Lower leg skin (tissue), 4 donors: ENCODE measurements around the gene AMN. TPM values are rescaled to one million over a fixed set of nuclear protein-coding genes. Genes with fewer than 3 reads are reported as not detected.

Experiments used
- DNase-seq, 2 donors: peaks; one replicate each; pipeline ENCODE4 v3.0.0-alpha.2; 2019; ENCODE audit warnings: low spot score in 2 of 2
- H3K4me3 ChIP-seq: fragments of 200-600 bp; sonication (generic); 2 replicates; pipeline ENCODE4 v1.5.1; 2017; ENCODE audit warnings: mild to moderate bottlenecking, low read depth; ENCODE audit not compliant: poor library complexity, severe bottlenecking
- POLR2A ChIP-seq, 2 donors: fragments of 450-650 bp; IDR thresholded peaks; one replicate each; pipeline ENCODE4 v1.6.1; 2016 to 2017; ENCODE audit warnings: antibody characterized with exemption in 2 of 2, mild to moderate bottlenecking in 1 of 2, moderate library complexity in 1 of 2
- WGBS, 2 donors: methylation state at CpG; one replicate each; pipeline ENCODE4 v1.1.5; 2018; 5-methylcytosine and 5-hydroxymethylcytosine counted together
- intact Hi-C: fragments of 100-400 bp; cut with DNase I; formaldehyde crosslinking; loops from one replicate; pipeline ENCODE4 v1.15.0; 2023; ENCODE audit warnings: low total_unique reads
- total RNA-seq, 4 donors: library from RNA; depleted of rRNA; stranded (reverse); fragments of >200 nt; gene quantifications; one replicate each; pipeline ENCODE4 v1.1.0, GENCODE V29; 2016
- TF ChIP-seq, protein P1 (sequence below), 3 donors: fragments of 450-650 bp; IDR thresholded peaks; one replicate each; pipeline ENCODE4 v1.5.1; 2016; ENCODE audit warnings: antibody characterized with exemption in 3 of 3, mild to moderate bottlenecking in 3 of 3, moderate library complexity in 2 of 3

The AMN gene
- total RNA-seq, 4 donors from 2014 or later = 21.5 to 29.1 (median 24.1) TPM

DNA sequence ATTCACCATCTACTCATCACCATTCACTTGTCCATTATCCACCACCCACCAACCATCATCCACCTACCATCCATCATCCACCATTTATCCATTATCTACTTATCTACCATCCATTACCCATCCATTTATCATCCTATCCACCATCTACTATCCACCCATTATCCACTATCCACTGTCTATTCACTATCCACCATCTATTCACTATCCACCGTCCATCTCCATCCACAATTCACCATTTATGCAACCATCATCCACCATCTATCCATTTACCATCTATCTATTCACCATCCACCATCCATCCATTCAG is 1.5 kb upstream of the AMN start:
- WGBS, 2 donors = 98 to 100% methylated on average over 1 of the region's 1 CpG
- intact Hi-C loops = no loop called here

DNA sequence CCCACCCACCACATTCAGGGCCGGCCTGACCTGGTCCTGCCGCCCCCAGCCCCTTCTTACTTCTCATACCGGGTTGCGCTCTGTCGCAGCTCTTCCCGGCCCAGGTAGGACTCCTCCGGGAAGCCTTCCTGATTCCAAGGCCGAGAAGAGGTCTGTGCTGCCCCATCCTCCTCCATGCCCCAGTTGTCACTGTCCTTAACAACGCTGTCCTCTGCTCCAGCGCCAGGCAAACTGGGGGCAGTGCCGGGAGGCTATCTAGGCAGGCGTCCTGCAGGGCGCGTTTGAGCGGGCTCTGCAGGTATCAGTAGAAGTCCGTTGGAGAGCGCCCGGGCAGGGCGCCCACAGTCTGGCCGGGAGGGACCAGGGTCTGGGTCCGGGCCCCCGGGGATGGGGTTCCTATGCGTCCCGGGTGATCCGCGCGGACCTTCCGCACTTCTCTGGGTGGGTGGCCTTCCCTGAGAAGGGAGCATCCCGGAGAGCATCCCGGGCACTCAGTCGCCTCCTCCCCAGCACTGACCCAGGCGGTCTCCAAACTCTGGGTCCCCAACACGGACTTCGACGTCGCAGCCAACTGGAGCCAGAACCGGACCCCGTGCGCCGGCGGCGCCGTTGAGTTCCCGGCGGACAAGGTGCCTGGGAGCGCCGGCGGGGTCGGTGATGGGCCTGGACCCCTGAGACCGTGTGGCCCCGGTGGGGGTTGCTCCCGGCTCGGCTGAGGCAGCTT is 900 bp downstream of the AMN start:
- intact Hi-C loops = no loop called here
- H3K4me3 ChIP-seq = no peak overlapping the region
- WGBS, 2 donors = 7 to 8% methylated on average over 29 to 46 of the region's 53 CpGs
- TF ChIP-seq POLR2A (IDR thresholded peaks at IDR 0.05) = no peak
- TF ChIP-seq, protein P1, sequence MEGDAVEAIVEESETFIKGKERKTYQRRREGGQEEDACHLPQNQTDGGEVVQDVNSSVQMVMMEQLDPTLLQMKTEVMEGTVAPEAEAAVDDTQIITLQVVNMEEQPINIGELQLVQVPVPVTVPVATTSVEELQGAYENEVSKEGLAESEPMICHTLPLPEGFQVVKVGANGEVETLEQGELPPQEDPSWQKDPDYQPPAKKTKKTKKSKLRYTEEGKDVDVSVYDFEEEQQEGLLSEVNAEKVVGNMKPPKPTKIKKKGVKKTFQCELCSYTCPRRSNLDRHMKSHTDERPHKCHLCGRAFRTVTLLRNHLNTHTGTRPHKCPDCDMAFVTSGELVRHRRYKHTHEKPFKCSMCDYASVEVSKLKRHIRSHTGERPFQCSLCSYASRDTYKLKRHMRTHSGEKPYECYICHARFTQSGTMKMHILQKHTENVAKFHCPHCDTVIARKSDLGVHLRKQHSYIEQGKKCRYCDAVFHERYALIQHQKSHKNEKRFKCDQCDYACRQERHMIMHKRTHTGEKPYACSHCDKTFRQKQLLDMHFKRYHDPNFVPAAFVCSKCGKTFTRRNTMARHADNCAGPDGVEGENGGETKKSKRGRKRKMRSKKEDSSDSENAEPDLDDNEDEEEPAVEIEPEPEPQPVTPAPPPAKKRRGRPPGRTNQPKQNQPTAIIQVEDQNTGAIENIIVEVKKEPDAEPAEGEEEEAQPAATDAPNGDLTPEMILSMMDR (IDR thresholded peaks at IDR 0.05) = no peak
- no peak for DNase-seq

More for the DNA sequence above, 1.5 kb upstream of the AMN start:
- H3K4me3 ChIP-seq = no peak overlapping the region
- no peak for DNase-seq
- TF ChIP-seq POLR2A (IDR thresholded peaks at IDR 0.05) = no peak
- TF ChIP-seq, protein P1 (IDR thresholded peaks at IDR 0.05) = no peak

DNA sequence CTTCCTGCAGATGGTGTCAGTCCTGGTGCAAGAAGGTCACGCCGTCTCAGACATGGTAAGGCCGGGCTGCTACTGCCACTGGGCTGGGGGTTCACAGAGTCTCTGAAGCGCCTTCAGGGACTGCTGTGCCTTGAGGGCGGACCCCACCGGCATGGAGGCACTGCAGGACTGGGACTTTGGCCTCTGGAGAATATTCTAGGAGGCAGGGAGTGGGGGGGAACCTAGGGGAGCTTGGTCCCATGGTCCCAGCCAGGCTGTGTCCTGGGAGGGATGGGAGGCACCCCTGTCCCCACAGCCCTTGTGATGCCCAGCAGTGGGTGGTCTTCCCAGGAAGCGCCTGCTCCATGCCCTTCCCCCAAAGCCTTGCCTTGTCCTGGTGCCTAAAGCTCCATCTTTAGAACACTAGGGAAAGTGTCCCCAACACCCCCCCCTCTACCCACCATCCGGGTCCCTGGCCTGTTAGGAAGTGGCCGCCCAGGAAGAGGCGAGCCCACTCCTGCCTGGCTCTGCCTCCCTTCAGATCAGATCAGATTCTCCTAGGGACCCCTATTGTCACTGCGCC is 1.5 kb downstream of the AMN start:
- 52 to 61% methylated on average over 10 to 11 of the region's 11 CpGs for WGBS, 2 donors
- intact Hi-C loops = no loop called here
- H3K4me3 ChIP-seq = no peak overlapping the region
- no peak for DNase-seq
- TF ChIP-seq, protein P1 (IDR thresholded peaks at IDR 0.05) = no peak
- no peak for TF ChIP-seq POLR2A (IDR thresholded peaks at IDR 0.05)

DNA sequence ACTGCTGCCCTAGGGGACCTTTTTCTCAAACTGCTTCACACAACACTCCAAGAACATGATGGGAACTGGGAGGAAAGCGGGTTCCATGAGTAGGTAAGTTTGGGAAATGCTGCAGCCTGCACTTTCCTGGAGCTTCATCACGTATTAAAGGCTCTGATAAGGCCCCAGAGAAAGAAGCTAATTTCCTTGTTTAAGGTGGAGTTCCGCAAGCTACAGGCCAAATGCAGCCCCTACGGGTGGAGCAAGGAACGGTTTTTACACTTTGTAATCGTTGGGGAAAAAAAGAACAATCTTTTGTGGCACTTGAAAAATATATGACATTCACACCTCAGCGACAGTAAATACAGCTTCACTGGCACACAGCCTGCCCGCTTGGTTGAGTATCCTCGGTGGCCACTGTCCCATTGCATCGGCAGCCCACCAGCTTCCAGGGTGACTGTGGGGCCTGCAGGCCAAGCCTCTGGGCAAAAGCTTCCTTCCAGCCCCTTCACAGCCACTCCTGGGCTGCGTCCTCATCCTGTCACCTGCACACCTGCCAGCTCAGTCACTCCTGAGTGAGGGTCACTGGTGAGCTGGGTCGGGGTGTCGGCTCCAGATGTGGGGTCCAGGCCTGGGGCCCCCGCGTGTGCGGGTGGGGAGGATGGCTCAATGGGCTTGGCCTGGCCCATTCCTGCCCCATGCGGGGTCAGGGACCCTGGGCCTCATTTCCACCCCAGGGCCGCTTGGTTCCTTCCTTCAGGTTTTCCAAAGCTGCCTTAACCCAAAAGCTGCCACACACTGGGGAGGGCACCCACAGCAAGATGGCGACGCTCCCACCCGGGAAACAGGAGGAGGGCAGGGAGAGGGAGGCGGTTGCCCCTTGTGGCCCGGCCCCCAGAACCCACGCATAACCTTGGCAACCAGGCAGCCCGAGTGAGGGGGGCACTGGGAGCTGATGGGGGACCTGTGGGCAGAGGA is 2.4 kb downstream of the AMN start:
- H3K4me3 ChIP-seq = no peak overlapping the region
- 78 to 89% methylated on average over 24 to 25 of the region's 25 CpGs for WGBS, 2 donors
- no peak for TF ChIP-seq POLR2A (IDR thresholded peaks at IDR 0.05)
- TF ChIP-seq, protein P1 (IDR thresholded peaks at IDR 0.05) = no peak
- DNase-seq = no peak
- intact Hi-C loops = no loop called here

DNA sequence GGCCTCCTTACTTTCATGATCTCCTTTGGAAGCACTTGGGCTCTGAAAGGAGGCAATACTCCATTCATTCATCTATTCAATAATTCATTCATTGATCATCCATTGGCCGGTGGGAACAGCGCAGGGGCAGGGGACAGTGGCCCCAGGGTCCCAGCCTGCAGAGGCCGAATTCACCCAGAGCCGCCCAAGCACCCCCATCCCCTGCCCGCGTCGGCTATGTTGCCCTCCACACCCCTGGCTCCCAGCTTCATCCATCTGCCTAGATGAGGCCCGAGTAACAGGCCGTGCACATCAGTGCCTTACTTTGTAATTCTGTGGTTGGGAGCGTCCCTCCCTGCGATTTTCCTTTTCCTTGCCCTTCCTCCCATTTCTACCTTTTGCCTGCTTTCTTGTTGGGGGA is 3.2 kb downstream of the AMN start:
- TF ChIP-seq POLR2A (IDR thresholded peaks at IDR 0.05) = no peak
- TF ChIP-seq, protein P1 (IDR thresholded peaks at IDR 0.05) = no peak
- H3K4me3 ChIP-seq = no peak overlapping the region
- 80 to 82% methylated on average over 11 of the region's 11 CpGs for WGBS, 2 donors
- no peak for DNase-seq
- intact Hi-C loops = no loop called here
